ENCODE data around the gene DENND2A.

DNA sequence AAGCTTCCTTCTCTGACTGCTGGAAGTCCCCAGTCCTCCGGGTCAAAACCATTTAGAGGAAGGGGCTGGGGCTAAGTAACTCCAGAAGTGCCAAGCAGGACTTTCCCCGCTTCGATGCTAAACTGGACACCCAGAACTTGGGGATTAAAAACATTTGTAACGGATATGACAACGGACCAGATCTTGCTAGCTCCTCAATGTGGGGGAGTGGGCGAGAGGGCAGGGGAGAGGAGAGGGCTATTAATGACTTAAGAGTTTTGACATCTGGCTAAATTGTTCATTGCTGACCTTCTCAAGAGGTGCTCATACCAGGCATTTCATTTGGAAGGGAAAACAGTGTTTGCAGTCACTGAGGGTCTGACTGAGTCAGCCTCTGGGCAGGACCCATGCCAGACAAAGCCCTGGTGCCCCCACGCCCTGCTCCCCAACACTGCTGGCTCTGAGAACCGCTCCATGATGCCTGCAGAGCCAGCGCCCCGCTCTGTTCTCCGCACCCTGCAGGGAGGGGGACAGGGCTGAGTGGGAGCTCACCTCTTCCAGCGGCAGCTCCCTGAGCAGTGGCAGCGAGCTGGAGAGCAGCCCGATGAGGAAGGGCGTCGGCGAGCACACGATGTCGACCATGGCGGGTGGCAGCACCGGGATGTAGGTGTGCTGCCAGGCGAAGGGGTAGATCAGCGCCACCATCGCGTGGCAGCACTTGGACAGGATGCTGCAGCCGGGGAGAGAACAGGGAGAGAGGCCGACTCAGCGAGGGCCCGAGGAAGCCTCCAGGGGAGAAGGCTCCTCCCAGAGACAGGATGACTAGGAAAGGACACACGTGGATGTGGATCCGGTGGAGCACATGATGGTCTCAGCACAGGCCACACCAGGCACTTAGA, 113.6 kb downstream of the DENND2A start:
- TF ChIP-seq YY1 (IDR thresholded peaks at IDR 0.05; ENCODE audit: low read depth) (no peak), TAF1 (IDR thresholded peaks at IDR 0.05; ENCODE audit: low read depth) (no peak), CEBPB (IDR thresholded peaks at IDR 0.05) (no peak), EGR1 (IDR thresholded peaks at IDR 0.05) (no peak)
